ENCODE results near the gene ABHD12. TPM values are rescaled to one million over a fixed set of nuclear protein-coding genes. Genes with fewer than 3 reads are reported as not detected.

The ABHD12 gene
- total RNA-seq, 1 donor from 2014 or later, result 79.3 TPM

DNA sequence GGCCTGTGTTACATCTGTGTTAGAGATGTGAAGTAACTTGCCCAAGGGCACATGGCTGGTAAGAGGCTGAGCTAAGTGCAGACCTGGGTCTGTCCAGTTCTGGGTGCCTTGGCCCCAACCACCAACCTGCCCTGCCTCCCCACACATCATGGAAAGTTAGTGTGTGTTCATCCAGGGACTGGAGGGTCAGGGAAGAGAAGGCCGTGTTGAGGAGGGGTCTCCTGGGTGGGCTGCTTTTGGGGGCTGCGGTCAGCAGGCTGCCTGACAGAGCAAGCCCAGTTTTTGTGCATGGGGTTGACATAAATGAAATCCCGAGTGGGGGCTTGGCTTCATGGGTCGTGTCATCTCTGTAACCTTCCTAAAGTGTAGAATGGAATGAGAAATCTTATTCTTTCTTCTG is 131.8 kb downstream of the ABHD12 start:
- no peak for DNase-seq (ENCODE audit: low read depth)
- TF ChIP-seq, protein P1, sequence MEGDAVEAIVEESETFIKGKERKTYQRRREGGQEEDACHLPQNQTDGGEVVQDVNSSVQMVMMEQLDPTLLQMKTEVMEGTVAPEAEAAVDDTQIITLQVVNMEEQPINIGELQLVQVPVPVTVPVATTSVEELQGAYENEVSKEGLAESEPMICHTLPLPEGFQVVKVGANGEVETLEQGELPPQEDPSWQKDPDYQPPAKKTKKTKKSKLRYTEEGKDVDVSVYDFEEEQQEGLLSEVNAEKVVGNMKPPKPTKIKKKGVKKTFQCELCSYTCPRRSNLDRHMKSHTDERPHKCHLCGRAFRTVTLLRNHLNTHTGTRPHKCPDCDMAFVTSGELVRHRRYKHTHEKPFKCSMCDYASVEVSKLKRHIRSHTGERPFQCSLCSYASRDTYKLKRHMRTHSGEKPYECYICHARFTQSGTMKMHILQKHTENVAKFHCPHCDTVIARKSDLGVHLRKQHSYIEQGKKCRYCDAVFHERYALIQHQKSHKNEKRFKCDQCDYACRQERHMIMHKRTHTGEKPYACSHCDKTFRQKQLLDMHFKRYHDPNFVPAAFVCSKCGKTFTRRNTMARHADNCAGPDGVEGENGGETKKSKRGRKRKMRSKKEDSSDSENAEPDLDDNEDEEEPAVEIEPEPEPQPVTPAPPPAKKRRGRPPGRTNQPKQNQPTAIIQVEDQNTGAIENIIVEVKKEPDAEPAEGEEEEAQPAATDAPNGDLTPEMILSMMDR (conservative IDR thresholded peaks at IDR 0.05; ENCODE audit: low read depth, low read length), result no peak
- no peak overlapping the region for H3K4me3 ChIP-seq (ENCODE audit: low read depth, low read length)

DNA sequence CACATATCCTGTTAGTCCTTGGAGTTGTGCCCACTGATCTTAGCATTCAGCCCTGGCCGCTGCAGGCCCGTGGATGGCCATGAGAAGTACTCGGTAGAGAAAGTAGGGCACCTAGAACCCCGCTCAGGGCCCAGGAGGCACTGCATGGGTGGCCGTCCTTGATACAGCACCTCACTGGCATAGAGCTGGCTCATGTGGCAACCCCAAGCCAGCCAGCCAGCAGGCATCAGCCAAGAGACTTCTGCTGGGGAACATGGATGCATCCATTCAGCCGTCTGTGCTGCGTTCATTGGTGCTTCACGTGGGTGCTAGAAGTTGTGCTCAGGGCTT is 132.2 kb downstream of the ABHD12 start:
- TF ChIP-seq, protein P1 (conservative IDR thresholded peaks at IDR 0.05; ENCODE audit: low read depth, low read length), result no peak
- DNase-seq (ENCODE audit: low read depth), result no peak
- H3K4me3 ChIP-seq (ENCODE audit: low read depth, low read length), result no peak overlapping the region

DNA sequence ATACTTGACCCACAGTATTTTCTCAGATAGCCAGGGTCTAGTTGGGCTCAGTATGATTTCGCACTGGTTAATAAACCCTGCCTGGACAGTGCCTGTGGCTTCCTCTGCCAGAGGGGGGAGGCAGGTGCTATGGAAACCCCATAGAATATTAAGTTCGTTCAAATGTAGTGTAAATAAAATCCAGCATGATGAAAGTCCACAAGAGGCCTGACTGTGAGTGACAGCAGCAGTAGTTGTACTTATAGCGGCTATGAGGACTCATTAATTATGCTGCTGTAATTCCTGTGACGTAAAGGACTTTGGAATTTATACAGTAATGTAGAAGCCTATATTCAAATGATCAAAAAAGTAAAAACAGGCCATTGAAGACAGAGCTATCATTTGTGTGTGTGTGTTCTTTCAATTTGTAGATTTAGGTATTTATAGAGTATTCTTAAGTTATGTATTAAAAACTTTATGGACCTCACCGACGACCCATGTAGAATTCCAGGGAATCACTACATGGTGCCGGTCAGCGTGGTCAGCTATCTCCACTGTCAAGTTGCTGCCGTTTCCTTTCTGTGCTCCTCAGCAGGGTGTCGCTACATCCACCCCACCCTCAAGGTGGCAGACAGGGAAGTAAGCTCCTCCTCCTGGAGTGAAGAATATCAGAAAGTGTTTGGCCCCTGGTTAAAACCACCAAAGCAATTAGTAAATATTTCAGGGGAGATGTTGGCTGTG is 132.7 kb downstream of the ABHD12 start:
- H3K4me3 ChIP-seq (ENCODE audit: low read depth, low read length), result no peak overlapping the region
- TF ChIP-seq, protein P1 (conservative IDR thresholded peaks at IDR 0.05; ENCODE audit: low read depth, low read length), result no peak
- no peak for DNase-seq (ENCODE audit: low read depth)

DNA sequence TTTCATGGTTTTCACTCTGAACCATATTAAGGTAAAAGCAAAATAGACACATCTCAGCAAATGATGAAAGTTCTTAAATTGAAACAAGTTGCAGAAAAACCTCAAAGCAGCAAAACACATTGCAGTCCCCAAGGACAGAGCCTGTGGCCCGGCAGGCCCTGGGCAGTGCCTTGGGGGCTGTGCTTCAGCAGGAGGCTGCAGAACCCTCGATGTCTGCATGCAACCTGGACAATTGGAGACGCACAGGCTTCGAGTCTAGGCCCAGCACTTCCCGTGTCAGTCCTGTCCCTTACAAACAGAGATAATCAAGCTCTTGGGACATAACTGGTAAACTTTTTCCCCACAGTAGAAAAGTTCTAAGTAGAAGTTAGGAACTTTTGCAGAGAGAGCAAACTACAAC is 133.5 kb downstream of the ABHD12 start:
- TF ChIP-seq, protein P1 (conservative IDR thresholded peaks at IDR 0.05; ENCODE audit: low read depth, low read length), result no peak
- no peak overlapping the region for H3K4me3 ChIP-seq (ENCODE audit: low read depth, low read length)
- DNase-seq (ENCODE audit: low read depth), result no peak

DNA sequence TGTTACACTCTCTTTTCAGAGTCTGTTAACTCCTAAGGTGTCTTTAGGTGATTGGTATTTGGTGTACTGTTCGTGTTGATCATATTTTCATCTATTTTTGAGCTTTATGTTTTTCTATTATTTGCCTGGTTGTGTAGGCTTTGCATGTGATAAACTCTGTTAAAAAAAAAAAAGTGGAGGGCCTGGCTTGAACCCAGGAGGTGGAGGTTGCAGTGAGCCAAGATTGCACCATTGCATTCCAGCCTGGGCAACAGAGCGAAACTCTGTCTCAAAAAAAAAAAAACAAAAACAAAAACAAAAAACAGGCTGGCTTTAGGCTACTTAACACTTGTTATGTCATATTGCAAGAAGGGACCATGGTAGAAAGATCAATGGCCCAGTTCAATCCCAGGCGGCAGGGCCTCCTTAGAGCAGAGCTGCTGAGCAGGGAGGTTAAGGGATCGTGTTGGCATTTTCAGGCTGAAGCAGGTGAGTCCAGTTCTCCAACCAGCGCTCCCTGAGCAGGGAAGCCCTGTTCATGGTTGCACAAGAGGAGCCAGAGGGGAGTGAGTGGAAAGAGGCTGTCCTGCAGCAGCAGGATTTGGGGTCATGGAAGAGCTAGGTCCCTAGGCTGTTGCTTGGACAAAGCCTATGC is 134.3 kb downstream of the ABHD12 start:
- TF ChIP-seq, protein P1 (conservative IDR thresholded peaks at IDR 0.05; ENCODE audit: low read depth, low read length), result no peak
- DNase-seq (ENCODE audit: low read depth), result no peak
- H3K4me3 ChIP-seq (ENCODE audit: low read depth, low read length), result peak overlapping the region; percentile 18

DNA sequence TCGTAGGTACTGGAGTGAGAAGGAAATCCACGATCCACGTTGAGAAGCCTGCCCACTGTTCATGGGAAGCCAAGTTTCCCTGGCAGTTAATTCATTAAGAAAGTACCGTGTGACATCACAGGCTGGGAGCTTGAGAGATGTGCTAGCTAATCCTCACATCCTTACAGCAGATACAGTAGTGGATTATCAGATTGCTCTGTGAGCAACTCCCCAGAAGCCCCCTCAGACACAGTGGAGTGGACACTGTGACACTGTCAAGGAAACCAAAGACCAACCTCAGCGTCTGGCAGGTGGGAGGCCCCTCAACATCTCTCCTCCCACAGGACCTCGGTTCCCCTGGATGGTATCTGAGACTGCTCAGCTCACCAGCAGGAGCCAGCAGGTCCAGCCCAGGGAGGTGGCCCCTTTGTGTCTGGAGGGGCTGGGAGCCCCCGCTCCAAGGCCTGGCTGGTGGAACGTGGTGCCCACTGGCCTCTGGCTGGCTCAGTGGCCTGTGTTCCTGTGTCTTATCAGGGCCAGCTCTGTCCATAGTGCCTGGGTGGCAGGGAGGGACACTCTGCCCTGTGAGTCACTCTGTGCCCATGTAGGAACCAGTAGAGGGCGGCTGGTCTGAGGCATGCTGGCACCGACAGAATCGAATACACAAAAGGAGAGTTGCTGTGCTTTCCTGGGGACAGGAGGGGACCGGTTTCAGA is 135.5 kb downstream of the ABHD12 start:
- TF ChIP-seq, protein P1 (conservative IDR thresholded peaks at IDR 0.05; ENCODE audit: low read depth, low read length), result peak; percentile 48
- DNase-seq (ENCODE audit: low read depth), result no peak
- no peak overlapping the region for H3K4me3 ChIP-seq (ENCODE audit: low read depth, low read length)
